ENCODE measurements around the gene GCSH.
A peak's percentile ranks its signal among the peaks of the same experiment; 100 is the strongest.

The GCSH gene

DNA sequence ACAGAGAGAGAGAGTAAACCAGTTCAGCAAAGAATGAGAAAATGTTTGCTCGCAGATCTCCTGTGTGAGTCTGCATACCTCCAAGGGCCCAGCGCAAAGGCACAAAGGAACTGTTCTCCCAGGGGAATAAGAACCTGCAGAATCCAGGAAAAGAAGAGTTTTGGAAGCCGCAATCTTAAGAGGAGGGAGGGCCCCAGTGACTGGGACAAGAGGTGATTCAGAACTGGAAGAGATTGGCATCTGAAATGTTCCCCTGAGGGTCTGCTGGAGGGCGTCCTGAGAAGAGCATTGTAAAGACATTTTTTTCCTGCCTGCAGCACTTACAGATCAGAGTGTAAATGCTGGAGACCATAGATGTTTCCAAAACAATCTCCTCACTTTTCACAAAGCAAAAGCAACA lies 54.5 kb downstream of the GCSH start:
- no peak for DNase-seq

DNA sequence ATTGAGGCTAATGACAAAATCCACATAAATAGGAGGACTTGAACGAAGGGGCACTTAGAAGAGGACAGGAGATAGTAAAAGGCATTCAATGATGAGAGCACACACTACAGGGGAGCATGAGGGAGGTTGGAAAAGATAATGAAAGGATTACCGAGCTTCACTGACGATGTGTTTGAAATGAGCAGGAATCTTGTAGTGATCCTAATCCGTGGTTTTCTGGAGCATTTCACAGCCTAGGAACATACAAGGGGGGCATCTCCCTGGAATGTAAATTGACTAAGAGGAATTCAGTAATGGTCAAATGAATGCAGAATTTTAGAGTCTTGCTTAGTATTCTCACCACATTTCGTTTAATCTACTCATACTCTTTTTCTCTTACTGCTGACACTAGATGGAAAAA lies 55.4 kb downstream of the GCSH start:
- DNase-seq: no peak

DNA sequence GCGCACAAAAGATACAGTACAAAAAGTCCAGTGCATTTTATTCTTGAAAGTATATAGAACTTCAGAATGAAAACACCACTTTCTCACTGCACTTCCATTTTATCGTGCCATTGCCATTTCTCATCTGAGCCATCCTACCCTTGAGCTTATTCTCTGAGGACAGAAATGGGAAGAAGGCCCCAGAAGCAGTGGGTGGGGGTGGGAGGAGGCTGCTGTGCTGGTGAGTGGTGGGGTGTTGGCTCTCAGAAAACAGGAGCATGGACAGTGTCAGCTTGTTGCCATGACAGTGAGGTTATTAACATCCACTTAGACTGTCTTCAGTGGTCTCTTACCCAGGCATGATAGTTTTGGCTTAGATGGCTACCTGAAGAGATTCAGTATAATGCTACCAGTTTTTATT lies 56.1 kb downstream of the GCSH start:
- DNase-seq: no peak

DNA sequence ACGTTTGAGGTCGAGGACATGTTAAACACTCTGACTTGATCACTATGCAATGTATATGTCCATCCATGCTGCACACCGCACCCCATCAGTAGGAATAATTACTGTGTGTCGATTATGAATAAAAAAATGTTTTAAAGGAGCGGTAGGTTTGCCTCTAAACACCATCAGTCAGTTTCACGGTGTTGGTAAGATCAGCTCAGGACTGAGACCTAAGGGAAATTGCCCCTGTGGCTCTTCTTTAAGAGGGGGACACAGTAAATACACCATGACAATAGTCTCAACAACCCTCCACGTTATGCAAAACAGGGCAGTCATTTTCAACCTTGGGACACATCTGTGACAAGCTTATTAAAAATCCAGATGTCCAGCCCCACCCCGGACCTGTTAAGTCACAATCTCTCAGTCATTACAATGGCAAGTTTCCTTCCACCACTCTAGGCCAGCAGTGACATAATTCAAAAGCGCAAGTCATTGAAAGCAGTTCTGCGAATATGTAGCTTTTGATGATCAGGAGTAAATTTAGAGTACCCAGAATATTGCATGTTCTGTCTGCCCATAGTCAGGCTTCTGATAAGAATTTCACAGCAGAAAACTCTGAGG lies 59.3 kb downstream of the GCSH start:
- no peak for DNase-seq

DNA sequence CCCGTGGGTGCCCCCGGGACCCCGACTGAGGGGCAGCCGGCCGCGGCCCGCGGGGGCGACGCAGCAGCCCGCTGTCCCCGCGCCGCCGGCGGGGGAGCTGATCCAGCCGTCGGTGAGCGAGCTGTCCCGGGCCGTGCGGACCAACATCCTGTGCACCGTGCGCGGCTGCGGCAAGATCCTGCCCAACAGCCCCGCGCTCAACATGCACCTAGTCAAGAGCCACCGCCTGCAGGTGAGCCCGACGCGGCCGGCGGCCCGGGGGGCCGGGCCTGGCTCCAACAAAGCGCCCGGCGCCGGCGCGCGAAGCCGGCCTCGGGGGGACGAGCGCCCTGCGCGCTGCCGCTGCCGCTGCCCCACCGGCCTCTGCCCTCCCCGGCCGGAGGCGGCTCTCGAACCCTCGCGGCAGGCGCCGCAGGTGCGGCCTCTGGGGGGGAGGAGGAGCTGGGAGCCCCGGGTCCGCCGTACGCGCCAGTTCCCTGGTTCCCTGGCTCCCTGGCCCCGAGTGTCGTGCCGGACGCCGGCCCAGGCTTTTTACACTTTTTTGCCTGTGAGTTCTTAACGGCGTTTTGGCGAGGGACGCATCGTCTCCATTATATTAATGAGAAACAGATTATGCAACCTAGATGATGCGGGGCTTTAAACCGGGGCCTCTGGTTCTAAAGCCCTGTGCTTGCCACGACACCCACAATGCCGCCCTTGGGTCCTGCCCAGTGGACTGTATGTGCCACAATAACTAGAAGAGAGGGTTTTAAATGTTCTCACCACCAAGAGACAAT lies 60.0 kb downstream of the GCSH start:
- no peak for DNase-seq

DNA sequence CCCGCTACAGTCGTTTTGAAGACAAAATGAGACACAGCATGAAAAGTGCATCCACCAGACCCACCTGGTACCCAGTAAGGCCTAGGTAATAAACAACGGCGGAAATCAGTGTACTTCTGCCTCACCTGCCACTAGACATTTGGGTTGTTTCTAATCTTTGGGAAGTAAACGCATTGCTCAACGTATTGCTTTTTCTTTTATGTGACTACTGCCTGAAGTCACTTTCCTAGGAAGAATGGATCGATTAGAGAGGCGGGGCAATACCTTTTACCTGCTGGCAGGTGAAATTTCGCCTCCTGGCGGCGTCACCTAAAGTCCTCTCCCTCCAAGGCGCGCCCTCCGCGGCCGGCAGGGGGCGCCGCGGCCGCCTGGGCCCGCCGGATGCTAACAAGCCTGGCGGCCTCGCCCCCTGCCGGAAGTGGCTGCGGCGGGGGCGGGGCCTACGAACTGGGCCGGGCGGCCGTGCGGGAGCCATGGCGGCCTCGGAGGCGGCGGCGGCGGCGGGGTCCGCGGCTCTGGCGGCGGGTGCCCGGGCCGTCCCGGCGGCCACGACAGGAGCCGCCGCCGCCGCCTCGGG lies 60.7 kb downstream of the GCSH start, which contains the start of gene ATMIN:
TSS of gene ATMIN (plus strand) at position 445 of the 577 bp plus-strand sequence. CDS start at position 474, 29 bp downstream.
- DNase-seq: peak; percentile 25

Measured in DMS79 (cell line).